Omental fat pad (tissue), 4 donors: ENCODE results near the gene CLEC4G. TPM values are rescaled to one million over a fixed set of nuclear protein-coding genes. Genes with fewer than 3 reads are reported as not detected.

Experiments
- ATAC-seq: fragments of 150-250 bp; one replicate; pipeline ENCODE4 v1.9.1; 2016; ENCODE audit warnings: mild to moderate bottlenecking, moderate library complexity; ENCODE audit not compliant: low FRiP score
- DNase-seq: peaks from one replicate; pipeline ENCODE4 v3.0.0-alpha.2; 2019; ENCODE audit warnings: low spot score
- CTCF ChIP-seq, 3 donors: fragments of 450-650 bp; IDR thresholded peaks; one replicate each; pipeline ENCODE4 v1.5.1; 2016 to 2017; ENCODE audit warnings: antibody characterized with exemption in 3 of 3, mild to moderate bottlenecking in 3 of 3, moderate library complexity in 2 of 3
- total RNA-seq, 4 donors: library from RNA; depleted of rRNA; stranded (reverse); fragments of >200 nt; gene quantifications; one replicate each; pipeline ENCODE4 v1.1.0, GENCODE V29; 2016

Gene CLEC4G
- total RNA-seq, 4 donors from 2014 or later, result 2.3 to 9.3 (median 6.0) TPM

GRCh38 chr19:7740682-7741054 is 8.8 kb upstream of the CLEC4G start:
- no peak for DNase-seq
- no peak for TF ChIP-seq CTCF (IDR thresholded peaks at IDR 0.05)
- ATAC-seq, result no peak

GRCh38 chr19:7739801-7740681 is 8.1 kb upstream of the CLEC4G start:
- DNase-seq (no peak), ATAC-seq (no peak)
- no peak for TF ChIP-seq CTCF (IDR thresholded peaks at IDR 0.05)

GRCh38 chr19:7739211-7739755 is 7.4 kb upstream of the CLEC4G start:
- DNase-seq (no peak), ATAC-seq (no peak)
- TF ChIP-seq CTCF (IDR thresholded peaks at IDR 0.05), result no peak

GRCh38 chr19:7738023-7738422 is 6.1 kb upstream of the CLEC4G start:
- no peak for TF ChIP-seq CTCF (IDR thresholded peaks at IDR 0.05)
- no peak for DNase-seq
- no peak for ATAC-seq

- TF ChIP-seq CTCF (IDR thresholded peaks at IDR 0.05), result no peak
- DNase-seq (no peak), ATAC-seq (no peak)
Observed at GRCh38 chr19:7737215-7737614, 5.3 kb upstream of the CLEC4G start.

GRCh38 chr19:7736148-7736547 is 4.2 kb upstream of the CLEC4G start:
- no peak for TF ChIP-seq CTCF (IDR thresholded peaks at IDR 0.05)
- ATAC-seq, result no peak
- DNase-seq, result no peak
